GM19193 (cell line): Measurements from ENCODE around the gene DISC1.

Experiments
- POLR2A ChIP-seq: IDR thresholded peaks from 4 replicates; pipeline ENCODE4 v1.6.1; 2011; ENCODE audit not compliant: insufficient read depth, insufficient read length; ENCODE audit errors: extremely low read depth

The DISC1 gene

GRCh38 chr1:232077809-232078208, 451.2 kb downstream of the DISC1 start:
- no peak for TF ChIP-seq POLR2A

DNA sequence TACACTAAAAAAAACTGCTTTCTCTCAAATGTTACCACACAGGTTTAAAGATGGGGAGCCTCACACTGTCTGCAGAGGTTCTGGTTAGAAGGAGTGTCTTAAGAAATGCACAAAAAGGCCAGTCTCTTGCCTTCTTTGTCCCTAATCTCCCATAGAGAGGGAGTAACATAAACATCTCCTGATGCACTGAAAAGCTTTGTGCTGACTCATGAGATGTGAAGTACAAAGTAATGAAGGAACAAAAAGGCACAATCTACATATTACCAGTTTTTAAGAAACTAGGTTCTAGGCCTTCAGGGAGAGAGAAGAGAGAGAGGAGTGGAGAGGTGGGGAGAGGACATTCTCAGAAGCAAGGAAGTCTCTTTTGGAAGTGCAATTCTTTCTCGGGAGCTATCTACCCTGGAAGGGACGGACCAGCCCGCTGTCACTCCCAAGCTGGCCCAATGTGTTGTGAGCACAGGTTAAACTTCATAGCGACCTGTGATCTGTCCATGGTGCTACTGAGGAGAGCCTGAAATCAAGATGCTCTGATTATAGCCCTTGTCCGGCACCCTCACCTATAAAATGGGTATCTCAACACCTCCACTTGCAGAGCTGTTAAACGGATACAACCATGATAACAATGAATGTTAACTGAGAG, 458.1 kb downstream of the DISC1 start:
- TF ChIP-seq POLR2A = no peak

DNA sequence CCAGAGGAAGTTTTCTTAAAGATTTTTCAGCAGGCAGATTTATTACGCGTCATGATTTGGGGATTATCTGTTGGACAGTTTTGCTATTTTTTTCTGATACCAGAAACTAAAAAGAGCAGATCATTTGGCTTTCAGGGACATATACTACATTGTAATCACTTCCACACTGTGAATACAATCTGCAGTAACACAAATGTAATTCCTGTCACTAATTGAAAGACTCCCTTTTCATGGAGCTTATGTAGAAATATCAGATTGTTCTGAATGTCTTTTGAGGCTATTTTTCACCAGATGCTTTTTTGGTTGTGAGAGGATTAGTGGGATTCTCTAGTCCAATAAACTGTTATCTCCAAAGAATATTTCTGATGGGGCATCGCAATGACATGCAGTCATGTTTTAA, 464.2 kb downstream of the DISC1 start:
- TF ChIP-seq POLR2A = no peak
